Measurements from ENCODE around the gene ILF3.

Gene ILF3

DNA sequence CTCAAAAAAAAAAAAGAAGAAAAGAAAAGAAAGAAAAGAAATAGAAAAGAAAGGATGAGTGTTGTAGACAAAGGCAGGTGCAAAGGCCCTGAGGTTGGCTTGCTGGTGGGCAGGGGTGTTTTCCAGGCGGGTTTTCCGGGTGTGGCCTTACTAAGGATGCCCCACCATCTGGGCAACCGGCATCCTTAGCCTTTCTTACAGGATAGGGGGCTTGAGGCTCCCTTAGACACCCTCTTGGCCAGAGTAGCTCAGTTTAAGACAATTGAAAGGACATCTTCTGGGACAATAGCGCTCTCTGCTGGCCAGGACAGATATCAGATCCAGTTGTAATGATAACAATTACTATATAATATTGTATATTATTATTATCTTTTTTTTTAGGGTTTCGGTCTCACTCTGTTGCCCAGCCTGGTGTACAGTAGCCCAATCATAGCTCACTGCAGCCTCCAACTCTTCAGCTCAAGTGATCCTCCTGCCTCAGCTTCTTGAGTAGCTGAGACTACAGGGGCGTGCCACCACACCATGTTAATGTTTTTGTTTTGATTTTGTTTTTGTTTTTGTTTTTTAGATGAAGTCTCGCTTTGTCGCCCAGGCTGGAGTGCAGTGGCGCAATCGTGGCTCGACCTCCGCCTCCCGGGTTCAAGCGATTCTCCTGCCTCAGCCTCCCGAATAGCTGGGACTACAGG, 45.6 kb downstream of the ILF3 start:
- peak; percentile 59 for DNase-seq

DNA sequence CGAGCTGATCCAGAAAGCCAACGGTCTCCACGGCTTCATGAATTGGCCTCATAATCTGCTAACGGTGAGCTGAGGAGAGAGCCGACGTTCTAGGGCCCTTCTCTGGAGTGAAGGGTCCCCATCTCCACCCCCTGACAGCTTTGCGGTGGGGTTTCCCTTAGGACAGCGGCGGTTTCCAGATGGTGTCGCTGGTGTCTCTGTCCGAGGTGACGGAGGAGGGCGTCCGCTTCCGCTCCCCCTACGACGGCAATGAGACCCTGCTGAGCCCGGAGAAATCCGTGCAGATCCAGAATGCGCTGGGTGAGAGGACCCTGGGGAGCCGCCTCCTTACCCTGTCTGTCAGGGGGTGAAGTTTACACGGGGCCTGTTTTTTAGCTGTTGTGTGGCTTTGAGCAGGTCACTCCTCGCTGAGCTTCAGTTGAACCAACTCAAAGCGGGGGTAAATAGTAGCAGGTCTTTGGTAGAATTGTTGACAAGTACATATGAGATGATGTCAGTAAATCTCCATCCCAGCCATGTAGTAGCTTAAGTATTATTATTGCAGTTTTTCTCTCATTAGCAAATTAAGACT, 47.9 kb downstream of the ILF3 start:
- no peak for DNase-seq

DNA sequence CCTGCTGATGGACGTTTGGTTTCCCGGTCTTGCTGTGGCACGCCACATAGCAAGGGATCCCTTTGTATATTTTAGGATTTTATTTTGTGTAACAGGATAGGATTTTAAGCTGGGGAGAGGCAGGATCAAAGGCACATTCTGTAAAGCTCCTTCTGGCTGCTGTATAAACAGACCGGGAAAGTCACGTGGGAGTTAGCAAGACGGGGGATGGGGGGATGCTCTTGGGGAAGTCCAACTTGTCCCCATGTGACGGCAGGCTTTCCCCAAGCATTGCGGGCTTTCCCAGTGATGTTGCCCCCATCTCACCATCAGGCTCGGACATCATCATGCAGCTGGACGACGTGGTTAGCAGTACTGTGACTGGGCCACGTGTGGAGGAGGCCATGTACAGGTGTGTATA, 52.8 kb downstream of the ILF3 start:
- no peak for DNase-seq

- no peak for DNase-seq
Observed at GRCh38 chr19:10707440-10707839, 53.3 kb downstream of the ILF3 start.

DNA sequence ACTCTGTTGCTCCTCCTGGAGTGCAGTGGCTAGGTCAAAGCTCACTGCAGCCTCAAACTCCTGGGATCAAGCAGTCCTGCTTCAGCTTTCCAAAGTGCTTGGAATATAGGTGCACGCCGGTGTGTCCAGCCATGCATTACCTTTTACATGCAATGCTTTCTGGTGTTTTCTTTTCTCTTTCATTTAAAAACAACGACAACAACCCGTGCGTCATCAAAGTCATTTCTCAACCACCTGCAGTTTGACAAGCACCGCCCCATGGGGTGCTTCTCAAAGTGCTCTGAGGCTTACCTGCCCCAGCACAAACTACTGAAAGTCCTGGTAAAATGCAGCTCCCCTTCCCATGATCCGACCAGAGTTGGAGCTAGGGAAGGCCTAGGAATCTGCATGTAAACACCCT, 54.1 kb downstream of the ILF3 start:
- no peak for DNase-seq

- DNase-seq = peak; percentile 13
Observed at GRCh38 chr19:10712045-10712444, 57.9 kb downstream of the ILF3 start.

DNA sequence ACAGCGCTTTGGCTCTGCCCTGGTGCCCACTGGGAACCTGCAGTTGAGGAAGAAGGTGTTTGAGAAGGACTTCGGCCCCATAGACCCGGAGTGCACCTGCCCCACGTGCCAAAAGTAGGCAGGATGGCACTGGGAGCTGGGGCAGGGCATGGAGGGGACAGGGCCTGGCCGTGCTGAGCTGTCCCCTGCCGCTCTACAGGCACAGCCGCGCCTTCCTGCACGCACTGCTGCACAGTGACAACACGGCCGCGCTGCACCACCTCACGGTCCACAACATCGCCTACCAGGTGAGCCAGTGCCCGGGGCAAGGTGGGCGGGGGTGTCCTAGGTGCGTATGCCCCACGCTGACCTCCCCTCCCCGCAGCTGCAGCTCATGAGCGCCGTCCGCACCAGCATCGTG, 58.6 kb downstream of the ILF3 start:
- DNase-seq = no peak

DNA sequence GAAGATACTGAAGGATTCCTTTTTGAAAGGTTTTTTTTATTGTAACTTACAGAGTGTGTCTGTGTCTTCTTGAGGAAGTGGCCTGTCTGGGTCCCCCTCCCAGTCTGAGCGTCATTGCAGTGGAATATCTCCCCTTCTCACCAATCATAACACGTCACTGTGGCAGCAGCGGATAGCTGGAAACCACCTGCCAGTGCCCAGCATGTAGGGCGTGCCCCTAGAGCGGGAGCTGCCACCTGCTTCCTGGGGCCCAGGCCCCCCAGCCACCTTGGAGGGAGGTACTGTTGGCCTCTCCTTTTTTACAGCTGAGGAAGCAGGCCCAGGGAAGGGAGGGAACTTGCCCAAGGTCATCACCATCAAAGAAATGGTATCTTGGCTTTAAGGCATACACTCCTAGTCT, 59.2 kb downstream of the ILF3 start:
- no peak for DNase-seq

- no peak for DNase-seq
Observed at GRCh38 chr19:10717054-10717355, 62.9 kb downstream of the ILF3 start.

GRCh38 chr19:10717356-10718204, 63.4 kb downstream of the ILF3 start, which contains the start of gene DNM2:
TSS of gene DNM2 (plus strand) at chr19:10718079. CDS start at chr19:10718243, 164 bp downstream.
- peak; percentile 100 for DNase-seq

GRCh38 chr19:10718205-10719196, 64.4 kb downstream of the ILF3 start:
- DNase-seq = peak; percentile 49

GRCh38 chr19:10719466-10719961, 65.4 kb downstream of the ILF3 start:
- DNase-seq = no peak

GRCh38 chr19:10720607-10721125, 66.5 kb downstream of the ILF3 start:
- no peak for DNase-seq

DNA sequence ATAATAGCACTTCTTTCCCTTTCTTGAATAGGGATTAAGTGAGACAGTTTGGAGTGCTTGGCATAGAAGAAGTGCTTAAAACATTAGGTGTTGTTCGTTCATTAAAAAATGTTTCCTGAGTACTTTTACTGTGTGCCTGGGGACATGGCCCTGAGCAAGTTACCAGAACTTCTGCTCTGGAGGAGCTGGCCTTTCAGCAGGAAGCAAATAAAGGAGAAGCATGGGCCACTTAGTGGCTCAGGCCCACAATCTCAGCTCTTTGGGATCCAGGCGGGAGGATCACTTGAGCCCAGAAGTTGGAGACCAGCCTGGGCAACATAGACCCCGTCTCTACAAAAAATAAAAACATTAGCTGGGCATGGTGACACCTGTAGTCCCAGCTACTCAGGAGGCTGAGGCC, 69.4 kb downstream of the ILF3 start:
- DNase-seq = no peak

- peak; percentile 65 for DNase-seq
Observed at GRCh38 chr19:10724573-10725071, 70.5 kb downstream of the ILF3 start.

GRCh38 chr19:10725415-10725814, 71.3 kb downstream of the ILF3 start:
- no peak for DNase-seq

DNA sequence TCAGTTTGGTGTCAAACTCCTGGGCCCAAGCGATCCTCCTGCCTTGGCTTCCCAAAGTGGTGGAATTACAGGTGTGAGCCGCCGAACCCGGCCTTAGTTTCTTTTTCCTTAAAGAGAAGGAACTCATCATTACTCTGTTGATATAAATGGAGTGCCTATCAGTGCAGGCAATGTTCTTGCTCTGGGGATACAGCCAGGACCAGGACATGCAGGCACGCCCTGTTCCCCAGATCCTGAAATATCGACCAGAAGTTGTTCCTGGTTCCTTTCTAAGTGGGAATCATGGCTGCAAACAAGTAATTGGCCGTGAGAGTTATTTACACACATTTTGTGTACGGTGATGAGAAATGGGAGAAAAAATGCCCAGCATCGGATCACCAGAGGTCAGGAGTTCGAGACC, 72.1 kb downstream of the ILF3 start:
- DNase-seq = no peak

DNA sequence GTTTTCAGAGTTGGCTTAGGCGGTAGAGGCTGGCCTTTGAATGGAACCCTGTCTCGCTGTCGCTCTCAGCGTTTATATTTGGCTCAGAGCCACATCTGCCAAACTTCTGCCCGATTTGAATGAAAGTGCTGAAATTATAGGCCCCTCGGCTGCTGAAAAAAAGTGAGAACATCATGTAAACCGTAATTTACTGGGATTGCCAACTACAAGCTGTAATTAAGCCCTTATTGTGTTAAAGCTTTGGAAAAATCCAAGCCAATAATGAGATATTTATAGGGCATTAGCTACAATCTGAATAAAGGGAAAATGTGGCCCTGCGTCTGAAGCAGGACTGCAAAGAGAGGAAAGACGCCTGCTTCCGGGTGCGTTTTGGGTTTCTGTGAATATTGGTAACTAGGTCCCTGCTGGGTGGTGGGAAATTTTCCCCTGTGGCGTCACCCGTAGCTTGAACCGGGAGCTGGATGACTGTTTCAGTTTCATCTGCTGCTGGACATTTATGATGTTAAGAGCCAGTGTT, 73.6 kb downstream of the ILF3 start:
- no peak for DNase-seq

- DNase-seq = no peak
Observed at GRCh38 chr19:10729411-10729810, 75.3 kb downstream of the ILF3 start.

DNA sequence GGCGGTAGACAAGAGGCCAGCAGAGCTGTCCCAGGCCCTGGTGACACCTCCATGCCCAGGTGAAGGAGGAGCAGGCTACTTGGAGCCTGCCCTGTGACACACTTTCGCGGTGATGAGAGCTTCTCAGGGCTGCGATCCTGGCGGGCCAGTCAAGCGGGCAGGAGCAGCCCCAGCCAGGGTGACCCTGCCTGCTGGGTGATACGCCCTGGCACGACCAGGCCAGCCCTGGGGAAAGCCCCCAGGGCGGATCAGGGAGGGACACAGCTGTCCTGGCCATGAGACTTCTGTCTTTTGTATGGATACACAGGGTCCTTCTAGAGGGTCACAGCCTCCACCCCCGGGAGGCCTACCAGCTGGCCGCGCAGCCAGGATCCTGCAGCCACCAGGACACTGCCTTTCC, 76.8 kb downstream of the ILF3 start:
- no peak for DNase-seq

- DNase-seq = no peak
Observed at GRCh38 chr19:10735741-10736140, 81.6 kb downstream of the ILF3 start.

DNA sequence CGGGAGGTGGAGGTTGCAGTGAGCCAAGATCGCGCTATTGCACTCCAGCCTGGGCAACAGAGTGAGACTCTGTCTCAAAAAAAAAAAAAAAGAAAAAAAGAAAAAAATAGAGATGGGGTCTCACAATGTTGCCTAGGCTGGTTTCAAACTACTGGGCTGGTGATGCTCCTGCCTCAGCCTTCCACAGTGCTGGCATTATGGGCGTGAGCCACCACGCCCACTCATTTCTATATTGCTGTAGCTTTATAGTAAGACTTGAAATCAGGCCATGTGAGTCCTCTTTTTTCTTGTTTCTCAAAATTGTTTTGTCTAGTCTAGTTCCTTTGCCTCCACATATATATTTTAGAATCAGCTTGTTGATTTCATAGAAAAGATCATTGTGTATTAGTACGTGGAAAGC, 82.0 kb downstream of the ILF3 start:
- no peak for DNase-seq

Data from fibroblast of skin of scalp (primary cell).